Fibroblast of skin of scalp (primary cell): ENCODE measurements around the gene APBB1IP.

Experiments used
- DNase-seq: peaks from one replicate; pipeline ENCODE4 v3.0.0-alpha.2; 2013

Gene APBB1IP

DNA sequence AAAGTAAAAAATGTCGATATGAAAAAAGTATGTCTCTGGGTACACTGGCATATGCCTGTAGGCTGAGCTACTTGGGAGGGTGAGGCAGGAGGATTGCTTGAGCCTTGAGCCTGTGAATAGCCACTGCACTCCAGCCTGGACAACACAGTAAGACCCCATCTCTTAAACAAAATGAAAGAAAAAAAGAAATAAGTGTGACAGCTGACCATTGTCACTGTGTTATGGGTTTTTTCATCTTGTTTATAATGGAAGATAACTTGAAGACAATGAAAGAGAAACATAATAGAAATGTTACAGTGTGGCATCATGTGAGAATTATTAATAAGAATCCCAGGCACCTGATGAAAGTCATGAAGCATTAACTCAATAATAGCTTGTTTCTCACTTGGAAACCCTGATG, 75.0 kb downstream of the APBB1IP start:
- DNase-seq: no peak

DNA sequence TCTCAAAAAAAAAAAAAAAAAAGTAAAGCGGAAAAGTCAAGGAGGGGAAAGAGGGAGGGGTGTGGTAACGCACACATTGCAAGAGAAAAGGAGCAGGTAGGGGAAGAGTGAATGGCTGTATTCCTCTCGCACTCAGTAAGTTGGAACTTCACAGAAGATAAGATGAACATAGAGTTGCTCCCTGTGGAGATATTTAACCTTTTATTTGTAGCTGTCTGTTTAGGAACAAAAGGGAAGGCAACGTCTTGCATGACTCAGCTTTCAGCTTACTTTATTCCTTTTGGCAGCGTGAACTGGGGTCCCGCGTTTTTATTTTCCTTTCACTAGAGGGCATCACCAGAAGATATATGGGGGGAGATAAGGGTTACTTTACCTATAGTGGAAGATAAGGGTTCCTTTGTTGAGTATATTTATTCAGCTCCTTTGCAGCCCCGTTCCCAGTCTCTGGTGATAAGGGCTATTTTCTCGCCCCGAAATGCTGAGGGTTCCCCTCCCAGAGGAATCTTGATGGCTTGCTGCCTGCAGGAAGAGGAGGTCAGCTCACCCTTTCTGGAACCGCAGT, 78.5 kb downstream of the APBB1IP start:
- DNase-seq: no peak

DNA sequence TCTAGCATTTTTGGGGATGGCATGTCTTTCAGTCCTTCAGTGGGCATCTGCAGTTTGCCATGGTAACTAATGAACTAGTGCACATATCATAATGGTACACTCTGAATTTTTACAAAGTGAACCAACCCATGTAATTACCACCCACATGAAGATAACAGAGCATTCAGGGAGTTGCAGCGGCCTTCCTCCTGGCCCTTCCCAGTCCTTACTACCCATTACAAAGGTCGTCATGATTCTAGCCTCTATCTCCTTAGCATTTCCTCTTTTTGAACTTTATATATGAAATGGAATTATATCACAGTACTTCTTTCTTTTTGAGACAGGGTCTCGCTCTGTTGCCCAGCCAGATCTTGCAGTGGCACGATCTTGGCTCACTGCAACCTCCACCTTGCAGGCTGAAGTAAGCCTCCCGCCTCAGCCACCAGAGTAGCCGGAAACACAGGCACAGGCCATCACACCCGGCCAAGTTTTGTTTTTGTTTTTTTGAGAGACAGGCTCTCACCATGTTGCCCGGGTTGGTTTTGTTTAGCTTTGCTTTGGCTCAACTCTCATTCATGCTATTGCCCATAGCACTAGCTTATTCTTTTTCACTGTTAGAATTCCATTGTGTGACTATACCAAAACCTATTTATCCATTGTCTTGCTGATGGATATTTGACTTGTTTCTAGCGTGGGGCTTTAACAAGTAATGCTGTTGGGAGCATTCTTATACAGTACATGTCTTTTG, 79.2 kb downstream of the APBB1IP start:
- DNase-seq: no peak

DNA sequence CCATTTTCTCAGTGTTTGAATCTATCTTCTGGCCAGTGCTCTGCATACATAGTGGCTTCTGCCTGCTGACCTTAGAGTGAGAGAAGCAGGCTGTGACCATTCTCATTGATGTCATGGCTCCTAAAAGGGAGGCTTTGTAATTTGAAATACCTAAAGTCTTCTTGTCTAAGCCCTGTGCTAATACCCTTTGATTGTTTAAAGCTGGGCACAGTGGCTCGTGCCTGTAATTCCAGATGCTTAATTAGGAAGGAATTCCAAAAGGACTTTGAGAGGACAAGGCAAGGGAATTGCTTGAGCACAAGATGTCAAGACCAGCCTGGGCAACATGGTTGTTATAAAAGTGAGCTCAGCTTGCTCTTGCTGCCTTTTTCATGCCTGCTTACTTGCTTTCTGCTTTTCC, 81.7 kb downstream of the APBB1IP start:
- no peak for DNase-seq

DNA sequence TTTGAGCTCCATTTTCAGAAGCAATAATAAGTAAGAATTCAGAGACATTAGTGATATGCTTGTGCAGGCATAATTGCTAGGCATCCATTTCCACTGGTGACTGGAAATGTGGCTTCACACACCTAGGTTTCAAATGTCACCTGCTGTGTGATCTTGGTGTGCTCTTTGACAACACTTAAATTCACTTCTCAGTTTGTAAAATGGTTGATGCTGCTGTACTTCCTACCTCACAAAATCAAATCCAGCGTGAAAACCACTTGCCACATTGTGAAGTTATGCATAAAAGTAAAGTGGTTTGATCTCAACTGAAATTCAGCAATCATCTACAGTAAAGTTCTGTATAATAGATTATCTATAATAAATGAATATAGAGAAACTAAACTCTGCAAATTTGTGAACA, 82.4 kb downstream of the APBB1IP start:
- DNase-seq: no peak

DNA sequence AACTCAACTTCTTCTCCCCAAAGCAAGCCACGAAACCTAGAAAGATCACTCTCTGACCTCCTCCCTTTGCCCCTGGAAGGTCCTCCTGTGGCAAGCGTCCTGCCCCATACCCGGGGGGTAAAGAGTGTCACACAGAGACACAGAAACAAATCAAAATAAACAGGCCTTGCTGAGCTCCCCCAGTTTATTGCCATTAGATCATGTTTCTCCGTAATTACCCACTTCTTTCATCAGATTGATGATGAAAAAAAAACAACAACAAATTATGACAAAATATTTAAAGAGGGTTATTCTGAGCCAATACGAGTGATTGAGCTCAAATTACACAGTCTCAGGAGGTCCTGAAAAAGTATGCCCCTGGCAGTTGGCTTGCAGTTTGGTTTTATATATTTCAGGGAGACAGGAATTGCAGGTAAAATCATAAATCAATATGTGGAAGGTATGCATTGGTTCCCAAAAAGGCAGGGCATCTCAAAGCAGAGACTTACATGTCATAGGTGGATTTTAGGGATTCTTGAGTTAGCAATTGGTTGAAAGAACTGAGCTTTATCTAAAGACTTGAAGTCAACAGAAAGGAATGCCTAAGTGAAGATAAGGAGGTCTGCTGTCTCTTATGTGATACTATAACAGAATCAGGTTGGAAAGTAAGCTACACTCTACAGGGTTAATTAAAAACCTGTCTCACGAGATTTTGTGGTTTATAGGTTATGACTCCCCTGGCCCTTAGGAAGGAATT, 86.2 kb downstream of the APBB1IP start:
- no peak for DNase-seq

DNA sequence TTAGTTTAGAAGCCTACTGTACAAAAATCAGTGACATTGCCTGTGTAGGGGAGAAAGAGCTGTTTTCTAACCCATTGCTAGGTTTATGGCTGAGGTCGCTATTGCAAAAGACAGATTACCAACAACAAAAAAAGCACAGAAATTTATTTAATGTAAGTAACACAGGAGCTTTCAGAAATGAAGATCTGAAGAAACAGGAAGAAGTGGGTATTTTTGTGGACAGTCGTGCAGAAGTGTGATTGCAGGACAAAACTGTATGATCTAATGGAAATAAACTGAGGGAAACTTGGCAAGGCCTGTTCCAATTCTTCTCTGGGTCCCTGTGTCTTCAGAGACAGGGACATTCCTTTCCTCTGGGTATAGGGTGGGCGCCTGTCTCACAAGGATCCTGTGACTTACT, 87.4 kb downstream of the APBB1IP start:
- no peak for DNase-seq

DNA sequence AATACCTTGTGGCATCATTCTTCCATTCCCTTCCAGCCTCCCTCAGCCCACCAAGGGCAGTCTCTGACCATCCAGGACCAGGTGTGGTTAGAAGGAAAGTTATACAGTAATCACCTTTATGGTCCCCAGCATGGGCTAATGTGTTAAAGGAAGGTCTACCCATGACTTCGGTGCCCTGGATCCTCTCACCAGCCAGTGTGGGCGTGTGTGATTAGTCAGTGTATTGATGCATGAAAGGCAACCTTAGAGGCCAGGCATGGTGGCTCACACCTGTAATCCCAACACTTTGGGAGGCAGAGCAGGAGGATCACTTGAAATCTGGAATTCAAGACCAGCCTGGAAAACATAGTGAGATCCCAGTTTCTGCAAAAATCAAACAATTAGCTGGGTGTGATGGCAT, 88.9 kb downstream of the APBB1IP start:
- DNase-seq: no peak

DNA sequence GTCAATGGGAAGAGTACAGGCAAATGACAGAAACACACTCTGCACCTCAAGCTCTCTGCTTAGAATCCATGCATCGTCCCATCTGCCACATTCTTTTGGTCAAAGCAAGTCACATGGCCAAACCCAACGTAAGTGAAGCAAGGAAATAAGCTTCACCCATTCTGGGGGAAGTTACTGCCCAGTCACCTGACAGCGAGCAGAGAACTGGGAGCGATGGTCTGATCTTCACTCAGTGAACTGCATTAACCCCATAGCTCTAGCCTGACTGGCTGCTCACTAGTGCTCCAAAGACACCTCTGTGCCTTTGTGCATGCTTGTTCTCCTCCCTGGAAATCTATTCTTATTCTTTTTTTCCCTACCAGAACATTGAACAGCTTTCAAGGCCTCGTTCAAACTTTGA, 89.9 kb downstream of the APBB1IP start:
- no peak for DNase-seq

DNA sequence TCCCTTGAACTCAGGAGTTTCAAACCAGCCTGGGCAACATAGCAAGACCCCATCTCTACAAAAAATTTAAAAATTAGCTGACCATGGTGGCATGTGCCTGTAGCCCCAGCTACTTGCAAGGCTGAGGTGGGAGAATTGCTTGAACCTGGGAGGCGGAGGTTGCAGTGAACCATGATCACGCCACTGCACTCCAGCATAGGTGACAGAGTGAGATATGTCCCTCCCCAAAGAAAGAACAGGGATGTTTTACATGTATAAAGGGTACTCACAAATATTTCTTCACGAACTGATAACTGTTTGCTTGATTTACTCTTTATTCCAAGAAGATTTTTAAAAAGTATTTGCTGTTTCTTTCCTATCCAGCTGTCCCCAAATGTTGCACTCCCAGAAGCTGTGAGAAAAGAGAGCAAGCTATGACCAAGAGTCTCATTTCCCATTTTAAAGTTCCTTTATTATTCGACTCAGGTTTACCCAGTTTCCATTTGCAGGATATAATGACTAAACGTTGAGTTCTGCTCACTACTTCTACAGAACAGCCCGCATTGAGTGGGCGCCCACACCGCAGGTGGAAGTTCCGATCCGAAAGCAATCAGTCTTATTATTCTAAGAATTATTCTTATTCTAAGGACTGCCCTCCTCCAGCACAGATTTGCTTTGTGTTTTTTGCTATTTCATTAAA, 90.7 kb downstream of the APBB1IP start:
- DNase-seq: no peak

DNA sequence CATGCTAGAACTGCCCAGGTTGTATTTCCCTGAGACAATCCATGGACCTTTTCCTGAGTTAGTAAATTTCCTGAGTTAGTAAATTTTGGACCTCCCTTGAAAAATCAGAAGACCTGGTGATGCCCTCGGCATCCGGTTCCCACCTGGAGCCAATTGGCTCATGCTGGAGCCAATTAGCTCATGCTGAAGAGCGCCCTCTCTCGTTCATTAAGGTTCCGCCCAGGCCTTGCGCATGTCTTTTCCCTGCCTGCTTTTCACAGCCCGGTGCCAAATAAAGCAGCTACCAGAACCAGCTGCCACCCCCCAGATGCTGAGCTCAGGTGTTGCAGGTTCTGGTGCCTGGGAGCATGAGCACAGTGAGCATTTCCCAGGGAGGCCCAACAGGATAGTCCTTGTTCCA, 96.2 kb downstream of the APBB1IP start:
- DNase-seq: no peak

DNA sequence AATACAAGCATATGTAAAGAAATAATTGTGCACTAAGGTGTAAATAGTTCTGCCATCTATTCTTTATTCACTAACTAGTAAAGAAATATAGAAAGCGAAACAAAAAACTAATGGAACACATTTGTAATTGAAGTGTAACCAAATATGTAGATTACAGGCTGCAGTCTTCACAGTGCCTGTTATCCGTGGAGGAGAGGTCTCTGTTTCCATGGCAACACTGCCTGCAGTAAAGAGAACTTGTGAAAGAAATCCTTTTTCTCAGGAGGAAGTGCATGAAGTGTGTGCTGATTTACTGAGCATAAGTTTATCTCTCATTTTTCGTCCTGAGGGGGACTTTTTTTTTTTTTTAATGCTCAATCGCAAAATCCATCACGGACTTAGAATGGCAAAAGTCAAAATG, 102.5 kb downstream of the APBB1IP start:
- no peak for DNase-seq

DNA sequence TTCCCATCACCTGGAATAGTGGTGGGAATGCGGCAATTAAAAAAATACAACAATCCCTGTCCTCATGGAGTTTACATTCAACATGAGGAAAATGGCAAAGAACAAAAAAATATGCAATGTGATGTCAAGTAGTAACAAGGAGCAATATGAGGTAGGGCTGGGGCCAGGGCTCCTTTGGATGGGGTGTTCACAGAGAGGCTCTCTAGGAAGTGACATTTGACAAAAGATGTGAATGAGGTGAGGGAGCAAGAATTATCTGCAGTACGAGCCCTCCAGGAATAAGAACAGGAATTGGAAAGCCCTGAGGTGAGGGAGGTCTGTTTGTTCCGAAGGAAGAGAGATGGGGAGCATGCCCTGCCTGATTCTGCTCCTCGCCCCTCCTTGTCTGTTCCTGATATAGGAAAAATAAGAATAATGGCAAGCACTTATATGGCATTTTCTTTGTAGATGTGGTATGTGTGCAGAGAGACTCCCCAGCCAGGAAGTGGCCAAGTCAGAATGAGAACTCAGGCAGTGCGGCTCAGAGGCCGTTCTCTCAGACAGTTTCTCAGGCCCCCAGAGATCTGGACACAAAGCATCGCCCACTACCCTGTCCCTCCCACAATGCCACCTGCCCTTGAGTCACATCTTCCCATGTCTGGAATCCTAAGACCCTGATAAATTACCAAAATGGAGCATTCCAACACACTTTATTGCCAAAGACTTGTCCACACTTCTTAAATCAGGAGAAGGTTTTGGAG, 105.6 kb downstream of the APBB1IP start:
- DNase-seq: no peak

DNA sequence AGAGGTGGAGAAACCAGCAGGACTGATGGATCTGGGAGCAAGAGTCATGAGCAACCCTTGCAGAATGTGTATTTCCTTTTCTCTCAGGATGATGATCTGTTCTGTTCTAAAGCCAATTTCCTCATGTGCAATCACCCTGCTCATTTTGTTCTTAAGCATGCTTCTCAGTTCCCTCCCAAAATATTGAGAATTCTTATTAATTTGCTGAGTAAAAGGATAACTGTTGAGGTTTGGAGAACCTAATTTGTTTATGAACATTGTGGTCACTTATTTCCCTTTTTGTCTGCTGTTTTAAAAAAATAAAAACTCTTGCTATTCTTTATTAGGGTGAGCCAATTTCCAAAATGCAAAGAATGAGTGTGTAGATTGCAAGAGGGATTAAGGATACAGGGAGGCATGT, 106.8 kb downstream of the APBB1IP start:
- no peak for DNase-seq

DNA sequence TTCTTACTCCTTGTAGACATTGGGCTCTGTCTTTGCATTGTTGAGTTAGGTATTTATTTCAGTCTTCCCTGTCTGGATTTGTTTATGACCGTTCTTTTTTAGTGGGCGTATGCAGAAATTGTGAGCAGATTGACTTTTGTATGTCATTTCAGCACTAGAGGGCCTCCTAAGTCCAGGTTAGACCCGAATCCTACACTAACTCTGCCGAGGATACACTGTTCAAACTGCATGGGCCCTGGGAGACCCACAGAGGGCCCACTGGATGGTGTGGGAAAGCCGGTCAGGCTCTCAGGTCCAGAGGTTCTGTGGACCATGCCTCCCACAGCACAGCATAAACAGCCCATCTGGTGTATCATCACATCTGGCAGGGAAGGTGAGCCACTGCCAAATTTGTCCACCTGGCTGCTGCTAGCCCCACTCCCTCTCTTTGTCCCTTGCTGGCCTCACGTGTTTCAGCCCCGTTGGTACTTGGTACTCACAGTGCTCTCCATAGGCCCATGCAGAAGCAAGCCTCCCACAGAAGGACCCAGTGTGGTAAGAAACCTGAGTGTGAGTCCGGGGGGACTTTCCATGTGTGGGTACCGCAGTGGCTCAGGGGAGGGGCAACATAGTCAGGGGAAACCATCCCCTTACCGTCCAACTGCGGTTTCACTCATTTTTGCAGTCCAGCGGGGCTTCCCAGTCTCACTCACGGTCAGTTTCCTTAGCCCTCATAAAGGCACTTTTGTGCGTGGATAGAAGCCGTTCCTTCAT, 112.8 kb downstream of the APBB1IP start:
- DNase-seq: no peak

DNA sequence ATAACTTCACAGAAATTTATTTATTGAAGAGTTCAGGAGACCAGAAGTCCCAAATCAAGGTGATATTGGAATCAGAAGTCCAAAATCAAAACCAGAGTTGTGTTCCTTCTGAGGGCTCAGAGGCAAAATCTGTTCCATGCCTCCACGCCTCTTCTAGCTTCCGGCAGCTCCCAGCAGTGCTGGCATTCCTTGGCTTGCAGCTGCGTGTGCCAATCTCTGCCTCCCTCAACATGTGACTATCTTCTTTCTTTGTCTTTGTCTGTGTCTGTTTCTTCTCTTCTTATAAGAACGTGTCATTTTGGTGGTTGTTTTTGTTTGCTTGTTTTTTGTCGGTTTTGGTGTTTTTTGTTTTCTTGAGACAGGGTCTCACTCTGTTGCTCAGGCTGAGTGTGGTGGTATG, 116.1 kb downstream of the APBB1IP start:
- no peak for DNase-seq

DNA sequence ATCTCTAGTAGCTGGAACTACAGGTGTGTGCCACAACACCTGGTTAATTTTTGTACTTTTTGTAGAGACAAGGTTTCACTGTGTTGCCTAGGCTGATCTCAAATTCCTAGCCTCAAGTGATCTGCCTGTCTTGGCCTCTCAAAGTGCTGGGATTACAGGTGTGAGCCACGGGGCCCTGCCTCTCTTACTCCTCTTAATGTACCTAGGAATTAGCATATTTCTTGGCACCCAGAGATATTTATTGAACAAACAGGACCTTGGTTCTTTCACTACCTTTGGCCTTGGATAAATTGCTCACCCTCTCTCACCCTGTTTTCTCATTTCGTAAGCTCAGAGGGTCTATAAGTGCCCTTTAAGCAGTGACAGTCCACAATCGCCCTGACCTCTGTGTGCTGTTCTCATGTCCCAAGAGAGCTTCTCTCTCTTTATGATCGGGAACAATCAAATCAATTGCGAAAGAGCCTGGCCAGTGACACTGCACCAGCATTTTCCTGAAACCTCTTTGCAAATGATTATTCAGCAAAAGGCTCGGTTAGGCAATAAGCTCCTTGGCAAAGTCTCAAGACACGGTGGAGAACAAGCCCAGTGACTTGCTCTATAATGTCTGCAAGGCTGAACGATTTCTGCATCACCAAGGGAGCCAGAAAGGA, 117.7 kb downstream of the APBB1IP start:
- peak; percentile 8 for DNase-seq

DNA sequence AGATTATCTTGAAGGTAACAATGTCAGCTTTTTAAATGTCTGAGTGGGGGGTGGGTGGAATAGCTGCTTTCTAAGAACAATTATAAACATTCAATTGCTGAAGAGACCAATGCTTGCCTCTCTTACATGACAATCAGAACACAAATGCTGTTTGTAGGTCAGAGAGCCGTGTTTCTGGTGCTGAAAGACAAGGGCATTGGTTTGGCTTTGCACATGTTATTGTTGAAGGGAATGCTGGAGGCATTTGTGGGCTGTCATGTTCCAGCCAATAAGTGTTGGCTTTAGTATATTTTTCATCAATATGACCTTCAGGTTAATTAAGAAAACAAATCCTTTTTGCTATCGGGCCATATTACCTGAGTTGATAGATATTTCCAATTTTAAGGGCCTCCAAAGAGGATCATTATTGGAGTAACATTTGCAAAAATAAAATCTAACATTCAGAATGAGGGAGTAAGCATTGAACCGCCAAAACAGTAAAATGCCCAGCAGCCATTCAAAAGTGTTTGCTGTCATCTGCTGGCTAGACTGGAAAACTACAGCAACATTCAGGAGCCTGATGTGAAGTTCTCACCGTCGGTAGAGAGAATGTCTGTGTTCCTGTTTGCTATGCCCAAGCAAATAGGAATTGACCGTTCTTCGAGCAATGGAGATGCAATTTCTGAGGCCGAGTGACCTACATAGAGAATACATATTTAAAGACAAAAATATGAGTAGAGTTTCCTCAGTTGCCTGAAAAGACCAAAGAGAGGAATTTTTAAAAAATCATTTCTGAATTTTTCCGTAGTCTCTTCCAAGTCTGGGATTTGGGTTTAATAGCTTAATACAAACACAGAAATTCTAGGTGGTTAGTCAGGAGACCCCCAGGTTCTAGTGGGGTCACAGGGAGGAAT, 118.9 kb downstream of the APBB1IP start:
- DNase-seq: peak; percentile 24

DNA sequence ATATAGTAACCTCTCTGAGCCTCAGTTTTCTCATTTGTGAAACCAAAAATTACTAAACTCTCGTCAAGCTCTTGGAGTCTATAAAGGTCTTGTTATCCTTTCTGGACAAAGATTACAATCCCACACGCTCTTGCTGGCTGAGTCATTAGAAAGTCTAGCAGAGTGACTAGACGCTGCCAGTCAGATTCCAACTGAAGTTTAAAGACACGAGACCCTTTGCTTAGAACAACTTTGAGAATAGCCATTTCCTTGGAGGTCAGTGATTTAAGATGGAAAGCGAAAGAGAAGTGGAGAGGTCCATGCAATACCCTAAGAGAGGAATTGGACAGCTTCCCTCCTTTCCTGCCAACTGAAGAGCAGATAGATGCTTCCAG, 119.5 kb downstream of the APBB1IP start:
- peak; percentile 13 for DNase-seq
